ENCODE data around the gene SLC5A7. TPM values are rescaled to one million over a fixed set of nuclear protein-coding genes. Genes with fewer than 3 reads are reported as not detected.

SLC5A7 gene
- total RNA-seq = not detected in 2 replicates

DNA sequence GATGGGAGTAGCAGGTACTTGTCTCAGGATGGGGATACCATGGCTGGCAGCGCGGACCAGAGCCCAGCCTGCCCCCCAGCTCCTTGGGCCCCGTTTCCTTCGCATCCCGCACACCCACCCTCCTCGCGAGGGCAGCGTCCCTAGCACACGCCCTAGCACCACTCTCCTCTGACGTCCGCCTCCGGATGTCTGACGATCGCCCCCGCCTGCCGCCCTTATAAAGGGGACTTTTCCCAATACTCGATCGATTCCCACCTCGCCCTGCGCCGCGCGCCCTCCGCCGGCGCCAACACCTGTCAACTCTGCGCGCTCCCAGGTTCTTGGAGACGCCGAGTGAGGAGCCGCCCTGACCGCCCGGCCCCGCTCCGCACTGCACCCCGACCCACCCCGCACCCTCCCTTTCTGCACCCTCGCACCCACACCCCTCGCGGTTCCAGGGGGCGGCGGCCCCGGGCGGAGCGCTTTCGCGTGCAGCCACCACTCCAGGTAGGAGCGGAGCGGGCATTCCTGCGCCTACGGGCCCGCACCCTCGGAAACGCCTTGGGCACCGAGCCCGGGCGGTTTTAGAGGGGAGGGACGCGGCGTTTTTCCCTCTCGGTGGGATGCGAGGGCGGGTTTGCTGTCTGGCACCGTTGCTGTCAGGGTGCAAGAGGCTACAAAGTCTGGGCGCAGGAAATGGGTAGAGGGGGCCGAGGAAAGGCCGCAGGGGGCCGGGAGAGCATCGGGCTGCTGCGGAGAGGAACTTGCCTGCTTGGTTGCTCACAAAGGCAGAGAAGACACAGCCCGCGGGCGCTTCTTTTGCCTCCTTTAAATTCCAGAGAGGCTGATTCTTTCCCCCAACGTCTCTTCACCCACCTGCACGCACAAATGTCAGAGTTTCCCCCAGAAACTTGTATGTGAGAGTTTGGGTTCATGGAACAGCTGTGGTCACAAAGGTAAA is at the start of gene SLC5A7:
Gene SLC5A7 (plus strand): TSS at position 247 of the 940 bp plus-strand sequence. CDS start 1,632 bp downstream, outside the sequence.

Other genes starting within 250 kb of the SLC5A7 start
- not detected in 2 replicates for gene RGPD4, start 159.6 kb upstream of the SLC5A7 start, total RNA-seq